A172 (cell line): ENCODE measurements around the gene TMEM40. TPM values are rescaled to one million over a fixed set of nuclear protein-coding genes. Genes with fewer than 3 reads are reported as not detected.

Experiments
- total RNA-seq: library from RNA; depleted of rRNA; stranded (reverse); fragments of >200 nt; shearing (Covaris generic); gene quantifications from 2 replicates; pipeline ENCODE4 v1.2.3, GENCODE V29; 2014; rRNA removed

The TMEM40 gene
- total RNA-seq, 1 experiment from 2014 or later, result not detected

Other genes starting within 250 kb of the TMEM40 start
- gene MKRN2OS, start 213.8 kb downstream of the TMEM40 start, total RNA-seq, result not detected in 2 replicates
- gene MKRN2, start 202.2 kb downstream of the TMEM40 start, total RNA-seq, result 47.8 and 50.7 TPM in 2 replicates
- gene RAF1, start 95.1 kb downstream of the TMEM40 start, total RNA-seq, result 115 and 133 TPM in 2 replicates
- 2.0 and 2.8 TPM in 2 replicates for gene CAND2, start 37.4 kb upstream of the TMEM40 start, total RNA-seq
- 936 and 1,240 TPM in 2 replicates for gene RPL32, start 82.3 kb upstream of the TMEM40 start, total RNA-seq